A549 (cell line): ENCODE measurements around the gene TBC1D32. TPM values are rescaled to one million over a fixed set of nuclear protein-coding genes. Genes with fewer than 3 reads are reported as not detected.

Source experiments
- ATAC-seq, 2 experiments: fragments of 200-7000 bp in 1 of 2; fragments of >200 bp in 1 of 2; cut with Nextera tagmentation in 1 of 2; cut with Tn5 transposase in 1 of 2; 3 replicates each; pipeline versions ENCODE4 v1.8.0 to v1.9.1; 2018 to 2020; ENCODE audit warnings: mild to moderate bottlenecking in 1 of 2, moderate library complexity in 1 of 2
- CTCF ChIA-PET: fragments of 300-600 bp; sonication (Branson Sonifier 250); formaldehyde crosslinking; extraction: SDS; loops from one replicate; lab custom pipeline; 2021; ENCODE audit warnings: antibody characterized with exemption, inconsistent platforms; lab: Yijun Ruan, JAX
- POLR2A ChIA-PET: fragments of 350-600 bp; formaldehyde crosslinking; extraction: SDS; loops from one replicate; lab custom pipeline; 2021; ENCODE audit warnings: antibody characterized with exemption, inconsistent platforms; lab: Yijun Ruan, JAX
- DNase-seq, 2 experiments: peaks; one replicate each; pipeline versions ENCODE4 v3.0.0 to v3.0.0-alpha.2; 2011 to 2016; ENCODE audit warnings: low read depth in 1 of 2, low spot score in 1 of 2
- FAIRE-seq: peaks from 2 replicates; lab custom pipeline; 2011; peaks lifted over from hg19 to GRCh38; lab: Jason Lieb, UNC
- H3K27ac ChIP-seq, 2 experiments: fragments of >200 bp; sonication (Bioruptor Twin); formaldehyde crosslinking; 3 replicates each; pipeline ENCODE4 v1.5.1; 2016 to 2017
- H3K4me1 ChIP-seq: fragments of >200 bp; sonication (Bioruptor Twin); formaldehyde crosslinking; 3 replicates; pipeline ENCODE4 v1.6.1; 2016
- H3K4me2 ChIP-seq: fragments of >200 bp; sonication (Bioruptor Twin); formaldehyde crosslinking; 3 replicates; pipeline ENCODE4 v1.6.1; 2016
- H3K4me3 ChIP-seq: fragments of >200 bp; sonication (Bioruptor Twin); formaldehyde crosslinking; 3 replicates; pipeline ENCODE4 v1.5.1; 2016
- H3K9me3 ChIP-seq: fragments of >200 bp; sonication (Bioruptor Twin); formaldehyde crosslinking; 3 replicates; pipeline ENCODE4 v1.6.1; 2016
- BCL3 ChIP-seq: fragments of >200 bp; sonication (Bioruptor Twin); formaldehyde crosslinking; IDR thresholded peaks from 3 replicates; pipeline ENCODE4 v1.6.1; 2016
- CTCF ChIP-seq: fragments of >200 bp; sonication (Bioruptor Twin); formaldehyde crosslinking; IDR thresholded peaks from 3 replicates; pipeline ENCODE4 v1.5.1; 2016
- EHMT2 ChIP-seq: fragments of 200-600 bp; sonication (generic); IDR thresholded peaks from 2 replicates; pipeline ENCODE4 v1.6.1; 2016; ENCODE audit warnings: antibody characterized with exemption, low read depth, mild to moderate bottlenecking, moderate library complexity
- EP300 ChIP-seq, 2 experiments: fragments of >200 bp; sonication (Bioruptor Twin); formaldehyde crosslinking; IDR thresholded peaks; 2 replicates in 1 of 2; 3 replicates in 1 of 2; pipeline ENCODE4 v1.6.1; 2016 to 2017
- FOSL2 ChIP-seq, 2 experiments: fragments of 450-650 bp in 1 of 2; fragments of >200 bp in 1 of 2; sonication (Bioruptor Twin) in 1 of 2; formaldehyde crosslinking; IDR thresholded peaks; 2 replicates each; pipeline versions ENCODE4 v1.5.0 to v1.6.1; 2016 to 2020; ENCODE audit warnings: mild to moderate bottlenecking in 1 of 2, moderate library complexity in 1 of 2
- GATA3 ChIP-seq: IDR thresholded peaks from 2 replicates; pipeline ENCODE4 v1.6.1; 2012; ENCODE audit warnings: borderline replicate concordance
- HDAC2 ChIP-seq: fragments of 200-600 bp; sonication (generic); IDR thresholded peaks from 2 replicates; pipeline ENCODE4 v1.6.1; 2016
- HES2 ChIP-seq: fragments of >200 bp; sonication (Bioruptor Twin); formaldehyde crosslinking; IDR thresholded peaks from 2 replicates; pipeline ENCODE4 v1.6.1; 2016
- HOXB13 ChIP-seq: fragments of 250-450 bp; sonication (Bioruptor Pico); IDR thresholded peaks from 2 replicates; pipeline ENCODE4 v1.5.0; 2020; ENCODE audit warnings: low read depth, mild to moderate bottlenecking, moderate library complexity
- JUN ChIP-seq, 2 experiments: fragments of >200 bp; sonication (Bioruptor Twin); formaldehyde crosslinking; IDR thresholded peaks; 2 replicates in 1 of 2; 3 replicates in 1 of 2; pipeline ENCODE4 v1.6.1; 2016 to 2017
- KDM5A ChIP-seq: fragments of 200-600 bp; sonication (generic); IDR thresholded peaks from 2 replicates; pipeline ENCODE4 v1.6.1; 2016; ENCODE audit warnings: antibody characterized with exemption, mild to moderate bottlenecking
- MAFK ChIP-seq: fragments of 450-650 bp; IDR thresholded peaks from 2 replicates; pipeline ENCODE4 v1.6.1; 2014; ENCODE audit not compliant: partially characterized antibody
- PBX3 ChIP-seq: IDR thresholded peaks from 2 replicates; pipeline ENCODE4 v1.6.1; 2012
- PHF8 ChIP-seq: fragments of 200-600 bp; sonication (generic); IDR thresholded peaks from 2 replicates; pipeline ENCODE4 v1.6.1; 2016; ENCODE audit warnings: low read depth, mild to moderate bottlenecking, antibody characterized with exemption, moderate library complexity, borderline replicate concordance
- RAD21 ChIP-seq, 2 experiments: fragments of >200 bp in 1 of 2; sonication (Bioruptor Twin) in 1 of 2; formaldehyde crosslinking in 1 of 2; IDR thresholded peaks in 1 of 2; conservative IDR thresholded peaks in 1 of 2; 2 replicates in 1 of 2; 3 replicates in 1 of 2; pipeline ENCODE4 v1.6.1; 2012 to 2018; ENCODE audit warnings: inconsistent platforms in 1 of 2
- RNF2 ChIP-seq: fragments of 200-600 bp; sonication (generic); IDR thresholded peaks from 2 replicates; pipeline ENCODE4 v1.6.1; 2016; ENCODE audit warnings: low read depth, mild to moderate bottlenecking, antibody characterized with exemption, moderate library complexity, borderline replicate concordance
- SMC3 ChIP-seq: fragments of >200 bp; sonication (Bioruptor Twin); formaldehyde crosslinking; IDR thresholded peaks from 3 replicates; pipeline ENCODE4 v1.6.1; 2018; ENCODE audit warnings: inconsistent platforms
- SREBF2 ChIP-seq: fragments of 450-650 bp; IDR thresholded peaks from 2 replicates; pipeline ENCODE4 v1.6.1; 2014; ENCODE audit warnings: mild to moderate bottlenecking, moderate library complexity
- USF2 ChIP-seq: fragments of 450-650 bp; IDR thresholded peaks from 2 replicates; pipeline ENCODE4 v1.6.1; 2014; ENCODE audit warnings: antibody characterized with exemption
- ZFP36 ChIP-seq: fragments of 450-650 bp; IDR thresholded peaks from 2 replicates; pipeline ENCODE4 v1.6.1; 2014; ENCODE audit warnings: borderline replicate concordance; ENCODE audit not compliant: partially characterized antibody
- WGBS: methylation state at CpG from one replicate; pipeline ENCODE4 v1.1.6; 2017; ENCODE audit errors: missing lambda C conversion rate; 5-methylcytosine and 5-hydroxymethylcytosine counted together
- polyA plus RNA-seq, 4 experiments: library from polyadenylated mRNA; depleted of rRNA in 3 of 4; stranded (reverse); fragments of >200 nt; fragmentation: RNase III in 1 of 4; extraction: RNeasy Plus Mini Kit Qiagen cat#74134 plus additional on column Dnase treatment in 1 of 4; gene quantifications; 2 replicates in 3 of 4; 3 replicates in 1 of 4; pipeline ENCODE4 v1.2.3, GENCODE V29; 2011 to 2017

The TBC1D32 gene
- polyA plus RNA-seq, 2 of the 4 experiments (the other 2 are of a cell fraction) = 2.1 to 4.4 TPM

- TF ChIP-seq HOXB13 (CRISPR knock-in tag) = no peak
- TF ChIP-seq, all 56 proteins: peak for 0
- WGBS = 54% methylated on average over 7 of the region's 8 CpGs
- DNase-seq = no peak
- Histone ChIP-seq H3K4me1 (no peaks in the 10 kb centered on the region), H3K4me2 (no peak overlapping the region), H3K27ac (no peak overlapping the region), H3K9me3 (no peaks in the 10 kb centered on the region), H3K4me3 (no peak overlapping the region)
- ATAC-seq = no peak
- no peak for FAIRE-seq
- CTCF ChIA-PET = no interaction called here
- POLR2A ChIA-PET = no interaction called here
Observed at GRCh38 chr6:121365536-121366521, 31.5 kb upstream of the TBC1D32 start.

- 56% methylated on average over 1 of the region's 1 CpG for WGBS
- no peak for FAIRE-seq
- TF ChIP-seq PHF8 (no peak), RNF2 (no peak), SREBF2 (no peak), SMC3 (no peak), RAD21 (conservative IDR thresholded peaks at IDR 0.05 in 1 of 2, IDR thresholded peaks at IDR 0.05 in 1 of 2) (no peak), ZFP36 (no peak)
- TF ChIP-seq, all 56 proteins: peak for 0
Observed at GRCh38 chr6:121356575-121356974, 22.3 kb upstream of the TBC1D32 start.

GRCh38 chr6:121354764-121355163, 20.5 kb upstream of the TBC1D32 start:
- ATAC-seq (no peak; a peak in 1 of 6 replicates), DNase-seq (no peak), FAIRE-seq (no peak)
- no peak overlapping the region for H3K27ac ChIP-seq
- H3K4me1 ChIP-seq = no peaks in the 10 kb centered on the region
- no peak for TF ChIP-seq ZFP36
- TF ChIP-seq KDM5A = no peak
- TF ChIP-seq MAFK = no peak
- no peak for TF ChIP-seq EP300 (IDR thresholded peaks at IDR 0.05)
- TF ChIP-seq GATA3 = no peak
- no peak for TF ChIP-seq BCL3
- no peak for TF ChIP-seq HDAC2
- no peak for TF ChIP-seq EHMT2
- TF ChIP-seq HES2 = no peak
- no peak for TF ChIP-seq FOSL2 (IDR thresholded peaks at IDR 0.05)
- no peak for TF ChIP-seq FOSL2 (CRISPR knock-in tag; IDR thresholded peaks at IDR 0.05)
- TF ChIP-seq RAD21 (conservative IDR thresholded peaks at IDR 0.05 in 1 of 2, IDR thresholded peaks at IDR 0.05 in 1 of 2) = peak in 1 of 2 experiments; percentile 20; a peak in 1 of 5 replicates
- no peak for TF ChIP-seq USF2
- TF ChIP-seq PHF8 = no peak
- no peak for TF ChIP-seq JUN (IDR thresholded peaks at IDR 0.05)
- 0 out of 3 replicates have a peak, but pooled peaks have one; percentile 9 for TF ChIP-seq CTCF
- no peak for TF ChIP-seq PBX3
- 15% methylated on average over 7 of the region's 7 CpGs for WGBS
- POLR2A ChIA-PET = no interaction called here
- CTCF ChIA-PET = no interaction called here
- no peak overlapping the region for H3K4me3 ChIP-seq
- no peak overlapping the region for H3K4me2 ChIP-seq
- no peaks in the 10 kb centered on the region for H3K9me3 ChIP-seq

More at GRCh38 chr6:121356575-121356974, 22.3 kb upstream of the TBC1D32 start:
- ATAC-seq (no peak), DNase-seq (no peak)
- Histone ChIP-seq H3K27ac (no peak overlapping the region), H3K9me3 (no peaks in the 10 kb centered on the region), H3K4me2 (no peak overlapping the region), H3K4me1 (no peaks in the 10 kb centered on the region), H3K4me3 (no peak overlapping the region)
- CTCF ChIA-PET = no interaction called here
- POLR2A ChIA-PET = no interaction called here
